ENCODE results near the gene LY6G6C.

Gene LY6G6C

DNA sequence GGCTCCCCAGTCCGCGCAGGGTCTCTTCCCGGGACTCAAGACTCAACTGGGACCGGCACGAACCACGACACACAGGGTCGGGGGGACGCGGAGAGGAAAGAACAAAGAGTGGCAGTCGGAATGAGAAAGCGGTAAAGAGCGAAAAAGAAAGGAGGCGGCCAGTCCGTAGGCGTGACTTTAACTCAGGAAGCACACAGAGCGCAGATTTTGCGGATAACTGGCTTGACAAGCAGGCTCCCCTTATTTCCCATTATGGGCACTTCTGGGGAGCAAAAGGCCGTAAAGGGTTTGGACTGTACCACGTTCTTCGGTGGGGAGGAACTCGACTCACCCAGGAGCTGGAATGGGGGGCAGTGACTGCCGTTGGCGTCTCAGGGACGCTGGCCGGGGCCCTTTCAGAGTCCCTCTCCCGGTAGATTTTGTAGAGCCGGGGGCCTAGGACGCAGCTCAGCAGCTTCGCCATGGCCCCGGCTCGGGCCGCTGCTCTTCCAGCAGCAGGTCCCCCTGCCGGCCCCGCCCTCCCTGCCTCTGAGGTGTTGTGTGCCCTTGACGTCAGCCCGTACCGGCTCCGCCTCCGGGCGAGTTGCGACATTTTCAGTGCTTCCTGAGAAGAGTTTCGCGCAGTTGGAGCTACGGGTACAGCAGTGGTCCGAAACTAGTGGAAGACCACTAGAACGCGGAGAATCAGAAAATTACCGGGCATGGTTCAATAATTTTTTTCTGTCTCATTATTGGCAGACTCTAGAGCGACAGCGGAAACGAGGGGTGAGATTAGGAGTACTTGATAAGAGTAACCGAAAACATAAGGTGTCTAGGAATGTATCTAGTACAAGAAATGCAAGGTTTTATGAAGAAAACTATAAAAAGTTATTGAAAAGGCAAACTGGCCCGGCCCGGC, 18.5 kb downstream of the LY6G6C start, which contains the start of gene ABHD16A:
TSS of gene ABHD16A (minus strand) at position 506 of the 898 bp plus-strand sequence. CDS start at position 463, 43 bp downstream.
- DNase-seq: peak; percentile 98

DNA sequence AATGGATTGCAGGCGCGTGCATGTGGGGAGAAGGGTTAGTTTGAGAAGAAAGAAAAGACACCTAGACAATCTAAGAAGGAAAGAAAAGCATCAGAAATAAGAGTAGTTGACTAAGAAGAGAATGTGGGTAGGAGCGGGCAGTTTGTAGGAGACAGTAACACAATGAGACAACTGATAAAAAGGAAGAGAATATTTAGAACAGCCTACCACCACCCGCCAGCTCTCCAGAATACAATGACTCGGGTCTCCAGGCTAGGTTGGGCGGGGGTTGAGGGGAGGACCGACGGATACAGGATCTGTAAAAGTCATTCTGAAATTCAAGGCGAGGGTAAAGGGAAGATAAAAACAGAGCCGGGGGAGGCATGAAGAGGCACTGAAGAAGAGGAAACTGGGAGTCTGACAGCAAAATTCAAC, 19.1 kb downstream of the LY6G6C start:
- DNase-seq: no peak

DNA sequence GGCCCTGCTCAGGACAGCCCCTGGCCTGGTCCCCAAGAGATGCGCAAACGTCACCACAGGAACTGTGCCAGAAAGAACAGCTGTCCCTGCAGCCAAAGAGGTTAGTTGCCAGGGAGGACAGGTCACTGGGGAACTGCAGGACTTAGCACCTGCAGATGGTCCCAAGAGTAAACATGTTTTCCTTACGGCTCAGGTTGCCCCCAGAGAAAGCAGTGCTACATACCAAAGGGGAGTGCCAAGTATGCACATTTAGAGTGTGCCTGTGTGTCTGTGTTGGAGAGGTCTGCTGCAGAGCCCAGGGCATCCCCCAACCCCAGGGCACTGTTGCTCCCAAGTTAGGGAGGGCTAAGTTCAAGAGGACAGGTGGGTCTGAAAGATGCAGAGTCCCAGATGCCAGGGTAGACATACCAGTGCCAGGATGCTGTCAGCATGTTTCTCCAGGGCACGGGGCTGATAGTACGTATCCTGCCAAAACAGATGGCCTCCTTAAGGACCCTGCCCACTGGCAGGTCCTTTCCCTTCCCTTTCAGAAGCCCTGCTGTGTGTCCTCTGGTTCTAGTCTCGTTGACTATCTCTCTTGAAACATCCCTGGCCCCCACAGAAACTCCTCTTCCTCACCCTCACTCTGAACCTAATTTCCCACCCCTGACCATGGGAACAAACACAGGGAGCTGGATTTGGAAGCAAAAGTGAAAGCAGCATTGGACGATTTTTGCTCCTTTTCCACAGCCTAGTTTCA, 19.7 kb downstream of the LY6G6C start:
- DNase-seq: no peak

DNA sequence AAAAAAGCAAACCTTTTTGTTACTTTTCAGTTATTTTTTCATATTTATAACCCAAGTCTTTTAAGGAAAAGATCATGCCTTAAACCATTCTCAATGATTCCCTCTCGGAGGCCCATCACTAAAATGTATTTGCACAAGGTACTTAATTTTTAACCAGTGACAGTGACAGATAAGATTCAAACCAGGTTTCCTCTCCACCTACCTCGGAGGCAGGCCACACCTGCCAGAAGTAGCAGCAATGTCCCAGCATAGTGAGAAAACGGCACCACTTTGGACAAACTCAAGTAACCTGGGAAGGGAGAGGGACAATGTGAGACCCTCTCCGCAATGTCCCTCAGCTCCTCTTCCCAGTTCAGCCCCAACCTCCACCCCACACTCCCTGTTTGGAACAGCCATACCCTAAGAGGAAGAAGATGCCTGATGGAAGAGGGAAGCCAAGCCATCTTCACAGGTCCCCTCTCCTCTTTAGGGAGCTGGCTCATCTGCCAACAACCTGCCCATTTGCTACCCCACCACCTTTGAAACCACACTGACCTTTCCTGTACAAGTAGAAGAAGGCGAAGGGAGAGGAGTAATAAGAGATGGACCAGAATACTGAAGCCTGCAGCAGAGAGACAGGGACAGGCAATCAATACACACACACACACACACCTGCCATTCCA, 20.7 kb downstream of the LY6G6C start:
- no peak for DNase-seq

DNA sequence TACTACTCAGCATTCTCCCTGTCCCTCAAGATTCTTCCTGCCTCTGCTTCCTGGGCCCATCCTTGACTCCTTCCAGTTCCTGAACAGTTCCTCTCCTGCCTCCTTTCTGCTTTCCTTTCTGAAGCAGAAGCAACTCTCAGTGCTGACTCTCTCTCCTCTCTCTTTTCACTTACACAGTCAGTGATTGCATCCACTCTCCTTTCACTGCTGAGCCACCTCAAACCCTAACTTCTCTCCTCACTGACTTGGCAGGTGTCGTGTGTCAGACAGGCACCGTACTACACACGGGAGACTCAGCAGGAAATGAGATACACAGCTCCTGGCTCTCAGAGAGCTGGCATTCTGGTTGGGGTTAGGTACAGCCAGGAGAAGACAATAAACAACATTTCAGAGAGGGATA, 24.0 kb downstream of the LY6G6C start:
- DNase-seq: no peak

DNA sequence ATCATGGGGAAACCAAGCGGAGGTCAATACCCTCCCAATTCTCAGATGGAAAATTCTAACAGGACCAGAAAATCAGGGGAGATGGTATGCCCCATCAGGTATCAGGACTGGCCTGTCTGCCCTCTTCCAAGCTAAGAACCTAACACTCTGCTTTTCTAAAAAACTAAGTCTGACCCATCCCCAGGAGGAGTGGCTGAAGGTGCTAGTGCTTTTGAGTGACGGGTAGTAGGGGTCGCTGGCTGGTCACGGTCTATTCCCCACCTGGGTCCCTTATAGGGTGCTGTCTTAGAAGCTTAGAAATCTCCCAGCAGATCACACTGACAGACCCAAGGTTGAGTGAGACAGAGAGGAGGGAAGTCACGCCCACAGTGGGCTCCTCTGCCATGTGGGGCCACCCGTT, 28.0 kb downstream of the LY6G6C start:
- DNase-seq: no peak

DNA sequence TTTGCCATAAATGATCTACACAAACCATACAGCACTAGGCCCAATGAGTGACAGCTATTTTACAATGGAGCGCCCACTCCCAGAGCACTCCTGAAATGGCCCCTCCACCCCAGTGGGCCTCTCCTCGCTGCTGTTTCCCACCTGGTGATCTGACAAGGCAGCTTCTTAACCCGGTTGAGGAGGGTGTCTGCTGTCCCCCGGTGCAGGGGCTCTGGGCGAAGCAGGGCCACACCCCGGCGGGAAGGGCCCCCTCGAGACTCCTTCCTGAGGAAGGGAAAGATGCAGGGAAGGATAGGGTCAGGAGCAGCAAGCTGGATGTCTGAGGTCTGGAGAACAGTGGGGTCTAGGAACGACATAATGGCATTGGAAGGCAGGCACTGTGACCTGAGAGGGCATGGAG, 28.7 kb downstream of the LY6G6C start:
- no peak for DNase-seq

DNA sequence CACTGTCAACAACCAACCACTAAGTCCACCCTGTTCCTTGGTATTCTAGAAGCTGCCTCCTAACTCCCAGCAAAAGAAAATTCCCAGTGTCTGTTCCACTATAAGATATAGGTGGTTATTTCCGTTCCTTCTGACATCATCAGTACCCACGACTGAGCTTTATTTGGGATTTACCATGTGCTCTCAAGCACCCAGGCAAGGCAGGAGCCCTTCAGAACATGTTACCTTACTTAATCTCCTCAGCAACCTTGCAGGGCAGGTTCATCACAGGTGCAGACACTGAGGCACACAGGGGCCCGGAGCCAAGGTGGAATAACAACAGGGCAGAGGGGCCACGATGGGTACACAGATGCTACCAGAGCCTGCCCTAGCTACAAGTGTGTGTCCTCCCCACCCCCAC, 29.2 kb downstream of the LY6G6C start:
- no peak for DNase-seq

DNA sequence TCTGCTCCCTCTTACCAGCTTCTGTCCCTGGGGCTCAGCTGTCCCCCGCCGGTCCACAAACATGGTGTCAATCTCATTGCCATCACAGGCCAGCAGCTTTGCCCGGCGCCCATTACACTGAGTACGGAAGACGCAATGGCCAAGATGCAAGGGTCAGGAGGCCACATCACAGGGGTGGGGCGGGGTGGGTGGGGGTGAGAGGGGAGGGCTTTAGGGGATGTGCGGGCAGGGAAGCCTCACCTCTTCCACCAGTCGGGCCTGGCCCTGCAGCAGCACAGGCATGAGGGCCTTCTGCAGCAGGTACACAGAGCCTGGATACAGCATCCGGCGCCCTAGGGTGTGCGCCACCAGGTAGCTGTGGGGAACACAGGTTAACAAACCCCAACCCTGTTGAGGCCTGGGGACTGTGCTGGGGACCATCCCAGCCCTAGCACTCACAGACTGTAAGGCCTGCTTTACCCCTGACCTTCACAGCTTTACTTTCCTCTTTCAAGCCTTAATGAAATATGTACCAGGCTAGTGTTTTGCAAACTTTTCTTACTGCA, 29.9 kb downstream of the LY6G6C start:
- no peak for DNase-seq

DNA sequence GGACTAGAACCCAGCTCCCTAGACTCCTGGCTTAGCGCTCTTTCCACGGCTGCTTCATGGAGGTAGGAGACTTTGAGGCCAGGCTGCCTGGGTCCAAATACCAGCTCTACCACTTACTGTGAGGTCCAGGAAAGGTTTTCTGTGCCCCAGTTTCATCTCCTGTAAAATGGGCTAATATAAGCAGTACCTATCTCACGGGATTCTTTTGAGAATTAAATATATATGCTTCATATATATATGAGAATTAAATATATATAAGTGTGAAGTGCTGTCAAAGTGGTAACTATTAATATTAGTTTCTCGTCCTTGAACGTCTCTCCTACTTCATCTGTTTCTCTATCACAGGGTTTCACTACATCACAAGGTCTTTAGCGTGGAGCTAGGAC, 30.5 kb downstream of the LY6G6C start:
- DNase-seq: no peak

DNA sequence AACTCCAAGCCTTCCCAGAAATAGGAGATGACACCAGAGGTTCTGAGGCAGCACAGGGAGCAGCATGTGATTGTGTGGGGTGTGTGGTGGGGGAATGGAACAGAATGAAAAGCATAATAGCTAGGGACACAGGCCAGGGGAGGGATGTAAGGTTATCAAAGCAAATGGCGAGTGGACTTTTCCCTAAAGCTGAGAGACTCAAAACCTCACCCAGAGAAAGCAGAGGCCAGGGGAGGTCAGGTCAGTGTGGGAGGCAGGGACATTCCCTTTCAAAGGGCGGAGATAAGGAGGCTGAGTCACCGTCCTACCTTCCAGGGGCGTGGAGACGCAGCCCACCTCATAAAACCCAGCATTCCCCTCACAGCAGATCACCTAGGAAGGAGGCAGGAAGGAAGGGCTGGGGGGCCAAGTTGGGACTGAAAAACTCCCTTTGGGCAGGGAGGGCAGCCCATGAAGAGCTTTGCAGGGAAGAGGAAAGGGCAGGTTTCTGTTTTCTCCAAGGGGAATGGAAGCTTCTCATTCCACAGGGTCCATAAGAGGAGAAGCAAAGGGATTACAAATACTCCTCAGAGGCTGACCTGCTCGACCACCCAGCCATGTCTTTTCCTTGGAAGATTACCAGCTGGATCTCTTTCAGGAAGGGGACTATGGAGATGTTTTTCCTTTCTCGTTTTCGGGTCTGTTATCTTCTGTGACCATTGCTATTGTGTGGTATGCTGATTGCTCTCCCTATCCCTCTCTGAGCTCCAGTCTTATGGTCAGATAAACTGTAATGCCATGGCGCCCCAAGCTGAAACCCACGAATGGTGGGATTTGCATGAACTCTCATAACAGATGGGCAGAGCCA, 31.1 kb downstream of the LY6G6C start:
- no peak for DNase-seq

DNA sequence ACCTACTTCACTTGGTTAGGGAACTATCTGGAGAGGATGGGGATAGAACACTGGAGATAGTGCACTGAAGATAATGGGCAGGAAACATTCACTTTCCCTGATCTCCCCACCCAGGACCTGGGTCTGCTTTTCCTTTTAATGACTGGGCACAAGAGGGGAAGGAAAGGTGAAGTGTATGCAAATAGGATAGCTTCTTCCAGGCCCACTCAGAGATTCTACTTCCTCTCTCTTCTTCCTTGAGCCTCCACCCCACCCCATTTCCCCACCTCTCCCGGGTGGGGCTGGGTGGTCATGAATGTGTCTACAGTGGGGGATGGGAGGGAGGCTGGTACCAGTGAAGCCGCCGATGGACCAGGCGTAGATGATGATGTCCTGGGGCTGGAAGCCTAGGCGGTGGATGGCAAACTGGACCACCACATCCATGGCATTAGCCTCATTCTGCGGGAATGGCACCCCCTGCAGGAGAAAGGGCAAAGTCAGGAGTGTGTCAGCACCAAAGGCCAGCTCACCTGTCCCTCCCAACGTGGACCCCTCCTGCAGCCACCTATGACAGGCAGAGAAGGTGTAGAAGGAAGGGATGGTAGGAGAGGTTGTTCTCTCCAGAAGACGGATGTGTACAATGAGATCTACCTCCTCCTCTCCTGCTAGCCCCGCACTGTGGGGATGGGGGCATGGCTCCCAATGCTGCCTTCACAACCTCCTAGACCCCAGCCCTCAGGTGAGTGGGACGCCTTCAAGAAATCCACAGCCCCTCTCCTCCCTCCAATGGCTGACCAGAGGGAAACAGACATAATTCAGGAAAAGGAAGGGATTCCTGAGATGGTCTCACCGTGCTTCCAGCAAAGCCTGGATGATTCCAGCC, 32.1 kb downstream of the LY6G6C start:
- no peak for DNase-seq

DNA sequence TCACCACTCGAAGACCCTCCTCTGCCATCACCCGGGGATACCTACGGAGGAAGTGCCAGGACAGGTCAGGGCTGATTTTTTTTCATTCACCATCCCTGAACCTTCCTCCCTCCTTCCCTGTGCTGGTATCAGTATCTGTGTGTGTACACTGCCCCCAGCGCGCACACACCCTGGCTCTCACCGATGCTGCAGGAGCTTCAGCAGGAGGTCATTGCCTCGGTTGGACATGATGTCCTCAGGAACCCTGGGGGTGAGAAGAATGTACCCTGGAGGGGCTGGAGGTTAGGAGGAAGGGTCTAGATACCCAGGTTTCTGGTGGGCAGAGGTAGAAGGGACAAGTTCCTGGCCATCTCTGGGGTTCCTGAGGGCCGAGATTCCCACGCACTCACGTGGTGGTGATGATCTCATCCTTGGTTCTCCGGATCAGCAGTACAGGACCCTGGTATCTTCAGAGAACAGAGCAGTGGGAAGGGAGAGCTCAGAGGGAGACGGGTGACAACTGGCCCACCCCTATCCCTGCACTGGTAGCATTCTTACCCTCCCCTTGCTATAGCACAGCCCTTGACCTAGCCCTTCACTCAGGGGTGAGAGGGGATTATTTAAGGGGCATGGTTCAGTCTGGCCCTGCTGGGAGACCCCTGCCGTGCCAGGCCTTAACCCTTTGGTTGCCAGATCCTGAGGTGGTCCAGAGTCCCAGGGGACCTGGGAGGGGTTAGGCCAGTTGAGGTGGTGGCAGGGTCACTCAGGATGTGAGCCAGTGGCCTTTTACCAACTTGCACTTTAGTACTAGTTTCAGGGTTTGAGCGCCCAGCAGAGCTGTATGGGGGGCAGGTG, 33.5 kb downstream of the LY6G6C start:
- no peak for DNase-seq

DNA sequence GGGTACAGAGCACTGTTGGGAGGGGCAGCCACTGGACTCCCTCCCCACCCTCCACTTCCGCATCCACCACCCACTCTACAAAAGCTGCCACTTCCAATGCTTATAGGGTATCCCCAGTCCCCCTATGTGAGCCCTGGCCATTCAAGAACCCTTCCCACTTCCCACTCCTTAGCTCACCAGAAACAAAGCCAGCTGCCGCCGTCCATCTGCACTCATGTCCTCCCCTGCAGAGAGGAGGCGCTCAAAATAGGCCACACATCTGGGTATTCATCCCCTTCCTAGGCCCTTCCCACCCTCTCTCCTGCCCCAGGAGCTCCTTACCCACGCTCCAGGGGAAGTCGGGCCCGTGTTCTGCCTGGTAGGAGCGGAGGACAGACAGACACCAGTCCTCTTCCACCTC, 34.2 kb downstream of the LY6G6C start:
- no peak for DNase-seq

DNA sequence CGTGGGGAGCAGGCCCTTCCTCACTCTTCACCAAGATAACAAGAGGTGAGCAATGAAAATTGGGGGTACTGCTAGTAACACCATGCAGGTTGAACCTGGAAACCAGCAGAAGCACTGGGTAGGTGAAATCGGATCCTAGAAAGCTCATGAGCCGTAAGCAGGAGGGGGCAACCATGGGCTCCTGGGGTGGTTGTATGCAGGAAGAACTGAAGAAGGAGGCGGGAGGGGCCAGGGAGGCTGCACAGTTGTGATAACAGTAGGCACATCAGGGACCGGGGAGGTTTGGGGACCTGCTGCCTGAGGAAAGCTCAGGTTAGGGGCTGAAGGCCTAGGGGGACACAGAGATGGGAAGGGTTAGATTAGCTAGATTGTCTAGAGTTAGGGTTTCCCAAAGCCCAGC, 35.1 kb downstream of the LY6G6C start:
- no peak for DNase-seq

DNA sequence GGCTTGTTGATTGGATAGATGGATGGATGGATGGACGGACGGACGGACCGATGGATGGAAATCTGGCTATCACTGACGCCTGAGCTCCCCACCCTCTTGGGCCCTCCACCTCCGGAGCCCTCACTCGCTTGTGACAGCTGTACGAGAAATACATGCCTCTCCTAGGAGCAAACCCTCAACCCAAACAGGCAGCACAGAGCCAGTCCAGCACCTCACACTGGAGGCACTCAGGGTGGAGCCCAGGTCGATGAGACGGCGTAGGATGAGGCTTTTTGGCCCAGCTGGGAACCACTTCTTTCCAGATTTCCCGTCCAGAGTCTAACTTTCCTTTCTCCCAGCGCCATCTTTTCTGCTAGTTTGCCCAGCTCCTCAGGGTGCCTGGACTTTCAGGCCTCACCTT, 38.0 kb downstream of the LY6G6C start:
- DNase-seq: no peak

DNA sequence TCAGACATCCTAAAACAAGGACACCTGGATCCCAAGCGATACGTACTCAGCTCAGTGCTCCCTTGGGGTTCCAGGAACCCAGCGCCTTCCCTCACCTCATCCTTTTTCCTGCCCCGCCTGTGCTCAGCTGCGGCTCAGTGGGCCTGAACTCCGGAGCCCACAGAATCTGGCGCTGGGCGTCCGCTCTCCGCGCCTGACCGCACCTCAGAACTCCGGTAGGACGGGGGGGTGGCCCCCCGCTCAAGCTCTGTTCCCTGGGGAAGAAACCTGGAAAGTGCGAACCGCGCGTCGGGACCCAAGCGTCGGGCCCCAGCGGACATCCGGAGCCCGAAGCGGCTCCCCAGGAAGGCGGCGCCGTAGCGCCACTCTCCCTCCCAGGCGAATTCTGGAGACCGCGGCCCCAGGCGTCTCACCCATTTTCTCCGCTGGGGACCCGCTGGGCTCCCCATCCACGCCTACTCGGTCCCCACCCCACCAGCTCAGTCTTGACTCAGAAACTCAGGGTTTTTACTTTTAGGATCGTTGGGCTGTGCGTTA, 40.3 kb downstream of the LY6G6C start:
- DNase-seq: peak; percentile 23

DNA sequence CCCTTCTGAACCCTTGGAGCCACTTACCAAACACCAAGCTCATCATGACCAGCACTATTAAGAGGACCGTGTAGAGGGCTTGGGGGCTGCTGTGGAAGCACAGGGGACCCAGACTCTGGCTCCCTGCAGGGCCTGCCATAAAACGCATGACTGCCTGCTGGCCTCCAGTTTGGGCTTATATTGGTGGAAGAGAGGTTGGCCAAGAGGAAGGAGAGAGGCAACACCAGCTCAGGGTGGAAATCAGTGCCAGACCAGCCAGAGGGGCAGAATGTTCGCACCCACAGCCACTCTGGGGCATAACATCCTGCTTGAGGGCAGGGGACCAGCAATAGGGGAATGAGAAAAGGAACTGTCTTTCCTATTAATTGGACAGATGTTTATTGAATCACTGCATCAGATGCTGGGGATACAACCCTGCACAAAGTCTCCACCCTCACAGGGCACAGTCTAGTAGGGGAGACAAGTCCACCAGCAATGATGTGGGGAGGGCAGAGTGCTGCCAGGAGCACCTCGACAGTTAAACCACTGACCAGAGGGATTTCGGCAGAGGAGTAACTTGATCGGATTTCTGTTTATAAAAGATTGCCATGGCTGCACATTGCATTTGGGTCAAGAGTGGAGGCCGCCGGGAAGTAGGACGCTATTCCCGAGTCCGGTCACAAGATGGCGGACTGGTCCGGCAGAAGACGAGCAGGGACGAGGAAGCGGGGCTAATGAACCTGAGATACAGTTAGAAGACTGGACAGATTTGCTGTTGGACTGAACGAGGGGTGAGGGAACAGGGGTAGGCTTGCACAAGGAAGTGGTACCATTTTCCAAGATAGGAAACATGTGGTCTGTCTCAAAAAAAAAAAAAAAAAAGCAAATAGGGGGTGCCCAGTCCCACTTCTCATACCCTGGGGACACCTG, 41.1 kb downstream of the LY6G6C start, which contains the start of gene LY6G5C:
TSS of gene LY6G5C (minus strand) at position 842 of the 909 bp plus-strand sequence. CDS start at position 148, 694 bp downstream.
- peak; percentile 81 for DNase-seq

DNA sequence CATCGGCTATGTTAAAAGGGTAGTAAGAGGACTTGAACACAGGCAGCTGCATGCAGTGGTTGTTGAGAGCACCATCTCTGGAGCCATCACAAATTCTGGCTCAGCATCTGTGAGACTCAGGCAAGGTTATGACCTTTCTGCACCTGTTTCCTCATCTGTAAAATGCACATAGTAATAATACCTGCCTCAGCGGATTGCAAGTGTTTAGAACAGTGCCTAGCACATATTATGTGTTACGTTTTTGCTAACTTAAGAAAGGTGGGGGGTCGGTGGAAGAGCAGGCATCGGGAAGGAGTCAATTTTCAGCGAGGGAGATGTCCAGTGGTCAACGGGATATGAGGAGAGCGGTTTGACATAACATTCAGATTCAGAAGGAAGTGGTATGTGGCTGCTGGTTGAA, 43.6 kb downstream of the LY6G6C start:
- DNase-seq: no peak
